AG10803 (cell line): ENCODE results near the gene TRIM64C.
"Not testable (repeated sequence)": the region's sequence is repeated elsewhere in the genome, so short reads cannot be mapped to it uniquely, and the experiment has no call there.

Experiments used
- DNase-seq: peaks from one replicate; pipeline ENCODE4 v3.0.0; 2010; ENCODE audit warnings: low read depth
- H3K4me3 ChIP-seq: 2 replicates; pipeline ENCODE4 v1.5.1; 2011; ENCODE audit warnings: mild to moderate bottlenecking, low read length, control low read depth

The TRIM64C gene

DNA sequence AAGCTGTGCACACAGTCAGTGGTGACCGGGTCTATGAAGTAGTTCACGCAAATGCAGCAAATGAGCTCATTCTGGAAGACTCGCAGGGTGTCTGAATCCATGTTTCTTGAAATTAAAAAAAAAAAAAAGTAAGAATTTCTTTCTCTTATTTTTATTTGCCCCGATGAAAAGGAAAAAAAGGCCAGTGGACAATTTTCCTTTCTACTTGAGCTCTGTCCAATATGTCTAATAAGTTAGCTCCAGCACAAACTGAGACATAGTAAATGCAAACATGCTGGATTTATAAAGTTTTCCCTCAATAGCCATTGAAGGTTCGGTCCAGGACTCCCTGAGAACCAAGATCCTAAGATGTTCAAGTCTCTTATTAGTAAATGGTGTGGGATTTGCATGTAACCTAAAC is at the start of gene TRIM64C:
Gene TRIM64C, minus strand, starts transcription at position 101 of the 400 bp plus-strand sequence. Its CDS starts 0 bp downstream, at position 101.
- H3K4me3 ChIP-seq, DNase-seq: not testable (repeated sequence)

DNA sequence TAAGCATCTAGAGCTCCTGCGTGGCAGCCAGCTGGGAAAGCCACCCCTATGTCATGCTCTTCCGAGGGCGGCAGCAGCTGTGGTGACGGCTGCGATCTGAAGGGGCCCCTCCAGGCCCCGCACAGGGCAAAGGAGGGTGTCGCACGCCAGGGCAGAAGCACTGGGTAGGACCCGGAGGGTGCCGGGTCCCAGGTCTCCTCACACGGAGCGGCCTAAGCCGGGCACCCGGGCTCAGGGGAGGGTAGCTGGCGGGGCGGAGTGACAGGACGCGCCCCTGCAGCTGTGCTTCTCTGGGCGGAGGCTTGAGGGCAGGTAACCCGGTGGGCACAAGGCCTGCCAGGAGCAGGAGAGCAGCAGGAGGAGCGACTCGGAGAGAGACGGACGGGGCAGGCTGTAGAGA is 43.4 kb upstream of the TRIM64C start:
- DNase-seq, H3K4me3 ChIP-seq: not testable (repeated sequence)

- not testable (repeated sequence) for DNase-seq, H3K4me3 ChIP-seq
These were observed 11.0 kb upstream of the TRIM64C start for GRCh38 chr11:49069897-49070296.

DNA sequence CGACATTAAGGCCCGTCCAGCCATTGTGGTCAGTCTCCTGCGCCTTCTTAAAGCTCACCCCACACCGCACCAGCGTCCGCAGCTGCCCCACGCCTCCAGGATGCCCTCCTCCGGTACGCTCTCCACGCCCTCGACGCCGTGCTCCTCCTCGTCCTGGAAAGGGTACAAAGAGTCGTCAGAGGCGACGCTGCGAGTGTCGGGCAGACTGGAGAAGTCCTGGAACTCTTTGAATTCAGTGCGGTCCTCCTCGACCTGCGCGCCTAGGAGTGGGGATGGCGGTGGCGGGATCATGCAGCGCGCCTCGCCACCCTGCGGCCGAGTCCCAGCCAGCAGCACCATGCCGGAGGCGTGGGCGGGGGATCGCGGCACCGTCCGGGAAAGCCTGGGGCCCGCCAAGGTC is 9.1 kb downstream of the TRIM64C start:
- not testable (repeated sequence) for DNase-seq

DNA sequence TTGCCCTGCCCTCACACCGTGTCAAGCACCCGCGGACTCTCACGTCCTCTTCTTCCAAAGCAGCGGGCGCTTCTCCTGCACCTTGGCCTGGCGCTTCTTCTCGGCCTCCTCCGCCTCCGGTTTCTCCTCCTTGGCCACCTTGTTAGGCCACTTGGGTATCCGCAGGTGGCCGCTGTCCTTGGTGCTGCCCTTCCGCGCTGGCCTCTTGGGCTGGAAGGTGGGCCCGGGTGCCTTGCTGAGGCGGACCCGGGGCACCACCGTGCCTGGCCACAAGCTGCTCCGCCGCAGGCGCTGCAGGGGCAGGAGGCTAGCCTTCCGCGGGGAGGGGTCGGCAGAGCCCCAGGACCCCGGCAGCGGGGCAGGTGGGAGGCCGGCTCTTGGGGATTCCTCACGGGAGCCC is 10.7 kb downstream of the TRIM64C start:
- not testable (repeated sequence) for H3K4me3 ChIP-seq, DNase-seq

More for the DNA sequence above, 9.1 kb downstream of the TRIM64C start:
- H3K4me3 ChIP-seq: not testable (repeated sequence)

- not testable (repeated sequence) for H3K4me3 ChIP-seq, DNase-seq
These were observed 30.4 kb downstream of the TRIM64C start, which contains the start of gene TRIM49B for GRCh38 chr11:49028523-49028922. Gene TRIM49B (plus strand): TSS chr11:49028823. CDS start chr11:49031600, 2,777 bp downstream.
